Measurements from ENCODE around the gene PRSS57.

Gene PRSS57

GRCh38 chr19:739998-740715 lies 44.9 kb upstream of the PRSS57 start:
- no peaks in the 10 kb centered on the region for H3K36me3 ChIP-seq (replicated peaks; ENCODE audit: low read depth, low read length)
- no peaks in the 10 kb centered on the region for H3K9me3 ChIP-seq (ENCODE audit: insufficient read depth, low read length)
- H3K4me1 ChIP-seq (ENCODE audit: low read length), result no peaks in the 10 kb centered on the region
- H3K27ac ChIP-seq (ENCODE audit: low read length), result no peak overlapping the region
- H3K4me3 ChIP-seq (ENCODE audit: low read length), result no peak overlapping the region
- H3K9ac ChIP-seq (ENCODE audit: low read length), result no peak overlapping the region
- no peaks in the 10 kb centered on the region for H3K79me2 ChIP-seq (ENCODE audit: low read length)
- no peak overlapping the region for H3K4me2 ChIP-seq (ENCODE audit: low read length)
- no peak for TF ChIP-seq EZH2phosphoT487 (IDR thresholded peaks at IDR 0.05; ENCODE audit: low read depth)
- TF ChIP-seq CTCF (IDR thresholded peaks at IDR 0.05; ENCODE audit: low read depth, low read length), result no peak
- H2AFZ ChIP-seq (ENCODE audit: low read depth, low read length), result no peak overlapping the region
- no peaks in the 10 kb centered on the region for H3K27me3 ChIP-seq (ENCODE audit: low read depth, low read length)
- no peaks in the 10 kb centered on the region for H4K20me1 ChIP-seq (ENCODE audit: insufficient read depth, low read length)

- no peak overlapping the region for H3K4me3 ChIP-seq (ENCODE audit: low read length)
- H3K36me3 ChIP-seq (replicated peaks; ENCODE audit: low read depth, low read length), result no peaks in the 10 kb centered on the region
- no peaks in the 10 kb centered on the region for H3K9me3 ChIP-seq (ENCODE audit: insufficient read depth, low read length)
- no peak overlapping the region for H2AFZ ChIP-seq (ENCODE audit: low read depth, low read length)
- no peak overlapping the region for H3K4me2 ChIP-seq (ENCODE audit: low read length)
- H3K79me2 ChIP-seq (ENCODE audit: low read length), result no peaks in the 10 kb centered on the region
- TF ChIP-seq CTCF (IDR thresholded peaks at IDR 0.05; ENCODE audit: low read depth, low read length), result no peak
- TF ChIP-seq EZH2phosphoT487 (IDR thresholded peaks at IDR 0.05; ENCODE audit: low read depth), result no peak
- no peak overlapping the region for H3K27ac ChIP-seq (ENCODE audit: low read length)
- H4K20me1 ChIP-seq (ENCODE audit: insufficient read depth, low read length), result no peaks in the 10 kb centered on the region
- H3K27me3 ChIP-seq (ENCODE audit: low read depth, low read length), result no peaks in the 10 kb centered on the region
- H3K4me1 ChIP-seq (ENCODE audit: low read length), result 0 out of 2 replicates have a peak, but pooled peaks cover 2% of the 10 kb centered on the region
- no peak overlapping the region for H3K9ac ChIP-seq (ENCODE audit: low read length)
Observed at GRCh38 chr19:738509-739128, 43.4 kb upstream of the PRSS57 start.

GRCh38 chr19:737591-738093 lies 42.4 kb upstream of the PRSS57 start:
- H3K4me1 ChIP-seq (ENCODE audit: low read length), result peaks cover 3% of the 10 kb centered on the region; the same call in 1 of the 2 replicates
- no peaks in the 10 kb centered on the region for H3K79me2 ChIP-seq (ENCODE audit: low read length)
- H3K27ac ChIP-seq (ENCODE audit: low read length), result no peak overlapping the region
- H3K4me2 ChIP-seq (ENCODE audit: low read length), result no peak overlapping the region
- no peaks in the 10 kb centered on the region for H4K20me1 ChIP-seq (ENCODE audit: insufficient read depth, low read length)
- H3K9me3 ChIP-seq (ENCODE audit: insufficient read depth, low read length), result no peaks in the 10 kb centered on the region
- TF ChIP-seq EZH2phosphoT487 (IDR thresholded peaks at IDR 0.05; ENCODE audit: low read depth) (no peak), CTCF (IDR thresholded peaks at IDR 0.05; ENCODE audit: low read depth, low read length) (peak; percentile 59)
- H3K9ac ChIP-seq (ENCODE audit: low read length), result no peak overlapping the region
- H3K27me3 ChIP-seq (ENCODE audit: low read depth, low read length), result no peaks in the 10 kb centered on the region
- no peaks in the 10 kb centered on the region for H3K36me3 ChIP-seq (replicated peaks; ENCODE audit: low read depth, low read length)
- H3K4me3 ChIP-seq (ENCODE audit: low read length), result no peak overlapping the region
- no peak overlapping the region for H2AFZ ChIP-seq (ENCODE audit: low read depth, low read length)

GRCh38 chr19:736125-736524 lies 40.9 kb upstream of the PRSS57 start:
- Histone ChIP-seq H3K9ac (ENCODE audit: low read length) (no peak overlapping the region), H3K4me1 (ENCODE audit: low read length) (peaks cover 5% of the 10 kb centered on the region; the same call in 1 of the 2 replicates), H3K79me2 (ENCODE audit: low read length) (no peaks in the 10 kb centered on the region), H3K36me3 (replicated peaks; ENCODE audit: low read depth, low read length) (no peaks in the 10 kb centered on the region), H4K20me1 (ENCODE audit: insufficient read depth, low read length) (no peaks in the 10 kb centered on the region), H3K4me3 (ENCODE audit: low read length) (no peak overlapping the region), H2AFZ (ENCODE audit: low read depth, low read length) (no peak overlapping the region), H3K27ac (ENCODE audit: low read length) (no peak overlapping the region), H3K4me2 (ENCODE audit: low read length) (no peak overlapping the region), H3K9me3 (ENCODE audit: insufficient read depth, low read length) (no peaks in the 10 kb centered on the region), H3K27me3 (ENCODE audit: low read depth, low read length) (no peaks in the 10 kb centered on the region)
- TF ChIP-seq CTCF (IDR thresholded peaks at IDR 0.05; ENCODE audit: low read depth, low read length) (no peak), EZH2phosphoT487 (IDR thresholded peaks at IDR 0.05; ENCODE audit: low read depth) (no peak)

Measured in OCI-LY3 (cell line).